H1 (cell line): ENCODE data around the gene CACFD1. TPM values are rescaled to one million over a fixed set of nuclear protein-coding genes. Genes with fewer than 3 reads are reported as not detected.

Source experiments
- CTCF ChIA-PET: fragments of 300-600 bp; sonication (Branson Sonifier 250); formaldehyde crosslinking; loops from one replicate; lab custom pipeline; 2021; ENCODE audit not compliant: partially characterized antibody; lab: Charles Lee
- POLR2A ChIA-PET: fragments of 300-600 bp; sonication (Branson Sonifier 250); formaldehyde crosslinking; loops from one replicate; lab custom pipeline; 2021; ENCODE audit warnings: inconsistent platforms; ENCODE audit not compliant: partially characterized antibody; lab: Charles Lee
- DNase-seq, 2 experiments: peaks; one replicate each; pipeline versions ENCODE4 v3.0.0 to v3.0.0-alpha.2; 2010 to 2022; ENCODE audit warnings: low spot score in 2 of 2, low read depth in 1 of 2, mixed read lengths in 1 of 2
- FAIRE-seq: peaks from 2 replicates; lab custom pipeline; 2011; peaks lifted over from hg19 to GRCh38; lab: Jason Lieb, UNC
- H2AFZ ChIP-seq: 2 replicates; pipeline ENCODE4 v1.8.1; 2012; ENCODE audit warnings: low read length, inconsistent platforms
- H2AK5ac ChIP-seq: 2 replicates; pipeline ENCODE4 v1.6.1; 2013; ENCODE audit warnings: low read depth, low read length
- H2BK120ac ChIP-seq: replicated peaks from 2 replicates; pipeline ENCODE3; 2013; ENCODE audit warnings: low read depth, low read length, inconsistent platforms
- H2BK12ac ChIP-seq: 2 replicates; pipeline ENCODE4 v1.6.1; 2013; ENCODE audit warnings: low read depth, low read length
- H2BK15ac ChIP-seq: 2 replicates; pipeline ENCODE4 v1.6.1; 2013; ENCODE audit warnings: low read length
- H2BK20ac ChIP-seq: 2 replicates; pipeline ENCODE4 v1.6.1; 2013; ENCODE audit warnings: low read length
- H2BK5ac ChIP-seq: 2 replicates; pipeline ENCODE4 v1.6.1; 2013; ENCODE audit warnings: low read depth, low read length
- H3K14ac ChIP-seq: 2 replicates; pipeline ENCODE4 v1.6.1; 2013; ENCODE audit warnings: inconsistent platforms; ENCODE audit not compliant: insufficient read length
- H3K18ac ChIP-seq: 2 replicates; pipeline ENCODE4 v1.6.1; 2013; ENCODE audit warnings: low read length; ENCODE audit errors: extremely low read depth
- H3K23ac ChIP-seq: 2 replicates; pipeline ENCODE4 v1.6.1; 2013; ENCODE audit warnings: inconsistent platforms; ENCODE audit not compliant: insufficient read length
- H3K23me2 ChIP-seq: 2 replicates; pipeline ENCODE4 v1.6.1; 2013; ENCODE audit warnings: low read depth, low read length
- H3K27ac ChIP-seq: 2 replicates; pipeline ENCODE4 v1.6.1; 2011; ENCODE audit warnings: low read depth, low read length, inconsistent platforms
- H3K27me3 ChIP-seq, 4 experiments: replicated peaks in 1 of 4; 1 replicate in 1 of 4; 2 replicates in 3 of 4; pipeline versions ENCODE4 v1.6.1 to v1.8.1; 2011 to 2013; ENCODE audit warnings: low read length in 3 of 4, mild to moderate bottlenecking in 3 of 4, inconsistent platforms in 2 of 4, mixed read lengths in 2 of 4, moderate library complexity in 1 of 4; ENCODE audit not compliant: control insufficient read depth in 3 of 4, insufficient read depth in 3 of 4; ENCODE audit errors: extremely low read depth in 1 of 4
- H3K36me3 ChIP-seq, 4 experiments: 2 replicates each; pipeline versions ENCODE4 v1.6.1 to v1.8.1; 2011 to 2013; ENCODE audit warnings: mild to moderate bottlenecking in 4 of 4, low read length in 3 of 4, moderate library complexity in 2 of 4, control low read depth in 1 of 4, inconsistent platforms in 1 of 4; ENCODE audit not compliant: insufficient read depth in 4 of 4, control insufficient read depth in 2 of 4
- H3K4ac ChIP-seq: replicated peaks from 2 replicates; pipeline ENCODE3; 2013; ENCODE audit warnings: low read length, low read depth, mixed read lengths, inconsistent platforms; ENCODE audit not compliant: insufficient read length
- H3K4me1 ChIP-seq, 4 experiments: replicated peaks in 1 of 4; 1 replicate in 1 of 4; 2 replicates in 3 of 4; pipeline versions ENCODE4 v1.6.1 to v1.8.1; 2011 to 2013; ENCODE audit warnings: low read length in 3 of 4, inconsistent platforms in 2 of 4, mixed read lengths in 1 of 4; ENCODE audit not compliant: insufficient read depth in 4 of 4, control insufficient read depth in 3 of 4
- H3K4me2 ChIP-seq, 2 experiments: 2 replicates each; pipeline versions ENCODE4 v1.6.1 to v1.8.1; 2011 to 2013; ENCODE audit warnings: low read depth in 2 of 2, low read length in 2 of 2, control low read depth in 1 of 2, inconsistent platforms in 1 of 2, mild to moderate bottlenecking in 1 of 2; ENCODE audit not compliant: insufficient read depth in 1 of 2
- H3K4me3 ChIP-seq, 4 experiments: fragments of 200-600, 300-600 bp in 1 of 4; sonication (generic), shearing (Covaris generic), sonication (Bioruptor Twin) in 1 of 4; 2 replicates each; pipeline versions ENCODE4 v1.5.1 to v1.8.1; 2011 to 2016; ENCODE audit warnings: low read length in 4 of 4, low read depth in 3 of 4, control low read depth in 2 of 4, inconsistent platforms in 2 of 4, mild to moderate bottlenecking in 2 of 4, mixed read lengths in 1 of 4, moderate library complexity in 1 of 4; ENCODE audit not compliant: insufficient read depth in 2 of 4; ENCODE audit errors: extremely low read depth in 1 of 4
- H3K56ac ChIP-seq: replicated peaks from 2 replicates; pipeline ENCODE3; 2013; ENCODE audit warnings: low read depth, mild to moderate bottlenecking, mixed read lengths, low read length, inconsistent platforms; ENCODE audit not compliant: insufficient read length
- H3K79me1 ChIP-seq: 2 replicates; pipeline ENCODE4 v1.6.1; 2013; ENCODE audit warnings: low read depth, low read length, control low read depth
- H3K79me2 ChIP-seq, 2 experiments: 2 replicates each; pipeline versions ENCODE4 v1.6.1 to v1.8.1; 2012 to 2013; ENCODE audit warnings: low read length in 2 of 2, mild to moderate bottlenecking in 2 of 2, inconsistent platforms in 1 of 2; ENCODE audit not compliant: insufficient read depth in 2 of 2, control insufficient read depth in 1 of 2
- H3K9ac ChIP-seq, 4 experiments: replicated peaks in 1 of 4; 1 replicate in 1 of 4; 2 replicates in 3 of 4; pipeline versions ENCODE4 v1.6.1 to v1.8.1; 2011 to 2013; ENCODE audit warnings: low read depth in 3 of 4, low read length in 3 of 4, control low read depth in 2 of 4, mild to moderate bottlenecking in 2 of 4, moderate library complexity in 2 of 4, inconsistent platforms in 1 of 4; ENCODE audit errors: extremely low read depth in 1 of 4
- H3K9me3 ChIP-seq, 2 experiments: 2 replicates each; pipeline versions ENCODE4 v1.6.1 to v1.8.1; 2012 to 2013; ENCODE audit warnings: mild to moderate bottlenecking in 2 of 2, moderate library complexity in 2 of 2, control low read depth in 1 of 2, inconsistent platforms in 1 of 2, low read depth in 1 of 2, low read length in 1 of 2, mixed read lengths in 1 of 2; ENCODE audit not compliant: insufficient read depth in 2 of 2
- H4K20me1 ChIP-seq, 2 experiments: replicated peaks in 1 of 2; 2 replicates each; pipeline versions ENCODE3 to v1.8.1; 2011 to 2013; ENCODE audit warnings: inconsistent platforms in 2 of 2, low read length in 2 of 2, mild to moderate bottlenecking in 1 of 2; ENCODE audit not compliant: insufficient read depth in 2 of 2, control insufficient read depth in 1 of 2
- H4K5ac ChIP-seq: 2 replicates; pipeline ENCODE4 v1.6.1; 2013; ENCODE audit warnings: low read length, low read depth, mixed read lengths, inconsistent platforms; ENCODE audit not compliant: insufficient read length
- H4K8ac ChIP-seq: 2 replicates; pipeline ENCODE4 v1.8.0; 2013; ENCODE audit warnings: mild to moderate bottlenecking, moderate library complexity, low read length, inconsistent platforms; ENCODE audit not compliant: insufficient read depth; ENCODE audit errors: extremely low read depth
- H4K91ac ChIP-seq: replicated peaks from 2 replicates; pipeline ENCODE3; 2013; ENCODE audit warnings: low read length, mixed read lengths, inconsistent platforms; ENCODE audit not compliant: insufficient read length
- BRCA1 ChIP-seq: IDR thresholded peaks from 2 replicates; pipeline ENCODE4 v1.6.1; 2012; ENCODE audit warnings: low read depth, low read length, improper control_type of control experiment
- CHD1 ChIP-seq: IDR thresholded peaks from 2 replicates; pipeline ENCODE4 v1.6.1; 2012; ENCODE audit warnings: low read depth, low read length, improper control_type of control experiment
- CREB1 ChIP-seq: IDR thresholded peaks from 2 replicates; pipeline ENCODE4 v1.6.1; 2012; ENCODE audit warnings: inconsistent platforms
- EZH2 ChIP-seq: fragments of 200-600 bp; sonication (generic); IDR thresholded peaks from 2 replicates; pipeline ENCODE4 v1.7.1; 2012; ENCODE audit warnings: low read depth, mild to moderate bottlenecking, moderate library complexity, low read length, inconsistent platforms; ENCODE audit not compliant: severe bottlenecking
- GTF2F1 ChIP-seq: IDR thresholded peaks from 2 replicates; pipeline ENCODE4 v1.6.1; 2012; ENCODE audit warnings: low read depth, low read length, improper control_type of control experiment, borderline replicate concordance
- KDM1A ChIP-seq: fragments of 200-600, 300-600 bp; sonication (generic); IDR thresholded peaks from 2 replicates; pipeline ENCODE4 v1.7.1; 2016; ENCODE audit warnings: mild to moderate bottlenecking, low read length, borderline replicate concordance
- KDM4A ChIP-seq: IDR thresholded peaks from one replicate; pipeline ENCODE4 v1.7.1; 2012; ENCODE audit warnings: low read depth, mild to moderate bottlenecking, moderate library complexity, low read length, inconsistent platforms; ENCODE audit not compliant: severe bottlenecking
- RAD21 ChIP-seq, 2 experiments: IDR thresholded peaks in 1 of 2; conservative IDR thresholded peaks in 1 of 2; 2 replicates each; pipeline ENCODE4 v1.6.1; 2011; ENCODE audit warnings: low read depth in 2 of 2, low read length in 2 of 2, improper control_type of control experiment in 1 of 2, inconsistent platforms in 1 of 2, mild to moderate bottlenecking in 1 of 2, moderate library complexity in 1 of 2
- RNF2 ChIP-seq: fragments of 200-900, 300-1000 bp; sonication (generic); IDR thresholded peaks from 2 replicates; pipeline ENCODE4 v1.7.1; 2016; ENCODE audit warnings: borderline replicate concordance, low read depth, mild to moderate bottlenecking, antibody characterized with exemption, low read length; ENCODE audit not compliant: poor library complexity, severe bottlenecking; ENCODE audit errors: missing control alignments
- SIRT6 ChIP-seq: IDR thresholded peaks from one replicate; pipeline ENCODE4 v1.7.1; 2012; ENCODE audit warnings: low read length, inconsistent platforms
- WGBS, 2 experiments: shearing (Covaris generic) in 1 of 2; methylation state at CpG; one replicate each; pipeline versions ENCODE4 v1.1.6 to v1.1.7; 2013 to 2015; ENCODE audit warnings: low lambda C conversion rate in 2 of 2, mixed read lengths in 2 of 2, inconsistent platforms in 1 of 2, low coverage in 1 of 2, missing lambda C conversion rate in 1 of 2; ENCODE audit not compliant: insufficient replicate concordance in 2 of 2, insufficient coverage in 1 of 2, insufficient read length in 1 of 2; ENCODE audit errors: extremely low coverage in 1 of 2, missing lambda C conversion rate in 1 of 2; 5-methylcytosine and 5-hydroxymethylcytosine counted together
- polyA plus RNA-seq, 7 experiments: library from polyadenylated mRNA; depleted of rRNA in 3 of 7; stranded (reverse) in 5 of 7; unstranded in 2 of 7; fragments of >200 nt in 5 of 7; fragments of 200-250 nt in 2 of 7; gene quantifications; 1 replicate in 5 of 7; 2 replicates in 1 of 7; 4 replicates in 1 of 7; pipeline versions ENCODE4 v1.2.1 to v1.2.3, GENCODE V29; 2011 to 2013; ENCODE audit warnings: missing spikeins in 2 of 7, mixed read lengths in 2 of 7
- total RNA-seq: library from RNA; stranded (reverse); fragmentation: NEBNext Ultra II Directional; extraction: Animal tissue kit (Norgen Biotek cat#: 25700); gene quantifications from 2 replicates; pipeline ENCODE4 v1.2.1, GENCODE V29; 2021

CACFD1 gene
- total and polyA plus RNA-seq, 2 of the 8 experiments (the other 6 are each of a cell fraction or from before 2014, with no cell fraction given) = 13.4 to 15.5 TPM

DNA sequence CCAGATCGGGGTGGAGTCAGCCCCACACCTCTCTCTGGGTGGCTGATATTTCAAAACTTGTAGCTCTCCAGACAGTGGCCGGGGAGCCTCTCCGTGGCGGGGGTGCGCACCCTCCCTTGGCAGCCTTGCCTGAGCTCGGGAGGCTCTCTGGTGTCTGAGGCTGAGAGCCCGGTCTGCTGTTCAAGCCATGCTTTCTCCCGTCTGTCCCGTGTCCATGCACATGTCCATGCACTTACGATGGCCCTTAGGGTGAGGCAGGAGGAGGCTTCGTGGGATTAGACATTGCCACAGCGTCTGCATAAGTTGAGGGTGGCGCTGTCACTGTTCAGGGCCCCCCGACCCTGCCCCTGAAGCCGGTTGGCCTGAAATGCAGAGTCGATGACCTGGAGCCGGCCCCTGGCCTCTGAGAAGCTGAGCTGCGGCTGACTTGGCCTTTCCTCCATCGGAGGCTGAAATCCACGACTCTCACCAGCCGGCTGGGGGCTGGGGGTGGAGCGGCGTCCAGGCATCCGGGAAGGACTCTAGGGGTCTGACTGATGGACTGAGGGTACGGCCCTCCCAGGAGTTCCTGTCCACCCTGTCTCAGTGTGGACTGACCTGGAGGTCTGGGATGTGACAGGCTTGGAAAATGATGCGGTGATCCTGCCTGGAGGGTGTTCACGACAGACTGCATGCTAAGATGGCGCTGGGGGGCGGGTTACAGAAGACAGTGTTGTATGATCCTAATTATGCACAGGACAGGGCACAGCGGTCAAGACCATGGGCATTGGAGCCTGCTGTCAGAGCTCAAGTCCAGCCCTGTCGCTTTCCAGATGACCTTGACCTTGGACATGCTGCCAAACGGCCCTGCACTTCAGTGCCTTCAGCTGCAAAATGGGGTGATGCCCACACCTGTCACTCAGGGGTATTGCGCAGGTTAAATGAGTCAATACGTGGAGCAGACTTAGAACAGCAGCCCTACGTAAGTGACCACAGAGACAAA lies 37.4 kb downstream of the CACFD1 start:
- no peak overlapping the region for H3K18ac ChIP-seq
- H4K5ac ChIP-seq = no peak overlapping the region
- 88% methylated on average over 34 of the region's 35 CpGs; no CpG with 5 or more reads in 1 of the 2 experiments for WGBS, 2 experiments
- no peak overlapping the region for H2BK20ac ChIP-seq
- H3K23ac ChIP-seq = no peak overlapping the region
- no peak overlapping the region for H3K14ac ChIP-seq
- H3K27me3 ChIP-seq = peaks cover 0 to 2% (median 0%) of the 10 kb centered on the region in 4 experiments; a peak in 1 of 7 replicates
- H3K9me3 ChIP-seq = peaks cover 2 to 10% of the 10 kb centered on the region in 2 experiments; a peak in 2 of 4 replicates
- H2BK15ac ChIP-seq = no peak overlapping the region
- H3K79me2 ChIP-seq = no peaks in the 10 kb centered on the region; a peak in 1 of 4 replicates
- H2AFZ ChIP-seq = no peak overlapping the region
- H3K56ac ChIP-seq = no peak overlapping the region
- no peak overlapping the region for H2AK5ac ChIP-seq
- no peak overlapping the region for H2BK5ac ChIP-seq
- DNase-seq (no peak), FAIRE-seq (no peak)
- H2BK120ac ChIP-seq = no peak overlapping the region
- no peak overlapping the region for H3K9ac ChIP-seq
- H4K8ac ChIP-seq = 0 out of 2 replicates have a peak overlapping the region, but pooled peaks have one; percentile 11
- H4K91ac ChIP-seq = no peak overlapping the region
- ChIA-PET CTCF (interaction anchor here (0.7 to 3.6 kb wide), 6 partner anchors 10 to 229 kb away, joined by 3 to 18 read pairs (median 4); no protein-coding TSS in a partner anchor), POLR2A (interaction anchor here (1.0 kb wide), 1 partner anchor 244 kb away, joined by 3 read pairs; no protein-coding TSS in a partner anchor)
- peaks cover 11% of the 10 kb centered on the region for H3K23me2 ChIP-seq
- H2BK12ac ChIP-seq = no peak overlapping the region
- H3K27ac ChIP-seq = no peak overlapping the region
- no peak overlapping the region for H3K4me2 ChIP-seq
- H3K4me3 ChIP-seq = no peak overlapping the region
- H3K4ac ChIP-seq = no peak overlapping the region
- peaks cover 0 to 3% (median 0%) of the 10 kb centered on the region in 4 experiments; a peak in 1 of 8 replicates for H3K36me3 ChIP-seq
- H3K4me1 ChIP-seq = no peaks in the 10 kb centered on the region
- H4K20me1 ChIP-seq = peaks cover 0 to 12% of the 10 kb centered on the region in 2 experiments
- H3K79me1 ChIP-seq = peaks cover 2% of the 10 kb centered on the region; the same call in 1 of the 2 replicates
- TF ChIP-seq RNF2 (no peak), SIRT6 (no peak), EZH2 (no peak), GTF2F1 (no peak), KDM1A (no peak), KDM4A (no peak), RAD21 (IDR thresholded peaks at IDR 0.05 in 1 of 2, conservative IDR thresholded peaks at IDR 0.05 in 1 of 2; ENCODE audit: low read depth in 2 of 2, low read length in 2 of 2) (no peak), CHD1 (no peak), CREB1 (no peak), BRCA1 (no peak)
